ENCODE data around the gene DIRAS1.
A peak's percentile ranks its signal among the peaks of the same experiment; 100 is the strongest.

The DIRAS1 gene

GRCh38 chr19:2723345-2723715 is 2.2 kb upstream of the DIRAS1 start:
- TF ChIP-seq REST (IDR thresholded peaks at IDR 0.05; ENCODE audit: low read depth) (no peak), NFIC (IDR thresholded peaks at IDR 0.05) (no peak), TAF1 (IDR thresholded peaks at IDR 0.05; ENCODE audit: low read depth) (no peak), ZBTB7A (IDR thresholded peaks at IDR 0.05; ENCODE audit: low read depth) (no peak), YY1 (IDR thresholded peaks at IDR 0.05; ENCODE audit: low read depth) (no peak), USF1 (IDR thresholded peaks at IDR 0.05) (no peak), CREB1 (IDR thresholded peaks at IDR 0.05; ENCODE audit: low read depth) (no peak), RAD21 (IDR thresholded peaks at IDR 0.05; ENCODE audit: low read depth) (no peak), TEAD4 (IDR thresholded peaks at IDR 0.05) (no peak), EP300 (IDR thresholded peaks at IDR 0.05; ENCODE audit: borderline replicate concordance) (no peak)

GRCh38 chr19:2722541-2723344 is 1.6 kb upstream of the DIRAS1 start:
- TF ChIP-seq TCF12 (IDR thresholded peaks at IDR 0.05; ENCODE audit: low read depth) (no peak), EGR1 (IDR thresholded peaks at IDR 0.05) (peak; percentile 41; the same call in 1 of the 2 replicates), REST (IDR thresholded peaks at IDR 0.05; ENCODE audit: low read depth) (no peak), TAF1 (IDR thresholded peaks at IDR 0.05; ENCODE audit: low read depth) (no peak), YY1 (IDR thresholded peaks at IDR 0.05; ENCODE audit: low read depth) (no peak), TEAD4 (IDR thresholded peaks at IDR 0.05) (no peak), USF1 (IDR thresholded peaks at IDR 0.05) (no peak), CREB1 (IDR thresholded peaks at IDR 0.05; ENCODE audit: low read depth) (peak; percentile 22; the same call in 1 of the 2 replicates), CEBPB (IDR thresholded peaks at IDR 0.05) (no peak), FOXM1 (IDR thresholded peaks at IDR 0.05; ENCODE audit: borderline replicate concordance, low read depth) (no peak), RAD21 (IDR thresholded peaks at IDR 0.05; ENCODE audit: low read depth) (no peak), MAX (IDR thresholded peaks at IDR 0.05) (peak; percentile 69), ZBTB7A (IDR thresholded peaks at IDR 0.05; ENCODE audit: low read depth) (no peak), EP300 (IDR thresholded peaks at IDR 0.05; ENCODE audit: borderline replicate concordance) (no peak), NFIC (IDR thresholded peaks at IDR 0.05) (no peak)

GRCh38 chr19:2721570-2722540 is 683 bp upstream of the DIRAS1 start:
- no peak for TF ChIP-seq FOXM1 (IDR thresholded peaks at IDR 0.05; ENCODE audit: borderline replicate concordance, low read depth)
- no peak for TF ChIP-seq TEAD4 (IDR thresholded peaks at IDR 0.05)
- no peak for TF ChIP-seq YY1 (IDR thresholded peaks at IDR 0.05; ENCODE audit: low read depth)
- no peak for TF ChIP-seq EGR1 (IDR thresholded peaks at IDR 0.05)
- TF ChIP-seq TAF1 (IDR thresholded peaks at IDR 0.05; ENCODE audit: low read depth) = no peak
- no peak for TF ChIP-seq MAX (IDR thresholded peaks at IDR 0.05)
- TF ChIP-seq EP300 (IDR thresholded peaks at IDR 0.05; ENCODE audit: borderline replicate concordance) = no peak
- no peak for TF ChIP-seq CEBPB (IDR thresholded peaks at IDR 0.05)
- TF ChIP-seq NFIC (IDR thresholded peaks at IDR 0.05) = no peak
- TF ChIP-seq ZBTB7A (IDR thresholded peaks at IDR 0.05; ENCODE audit: low read depth) = no peak
- no peak for TF ChIP-seq TCF12 (IDR thresholded peaks at IDR 0.05; ENCODE audit: low read depth)
- no peak for TF ChIP-seq CREB1 (IDR thresholded peaks at IDR 0.05; ENCODE audit: low read depth)
- no peak for TF ChIP-seq USF1 (IDR thresholded peaks at IDR 0.05)
- no peak for TF ChIP-seq RAD21 (IDR thresholded peaks at IDR 0.05; ENCODE audit: low read depth)
- no peak for TF ChIP-seq REST (IDR thresholded peaks at IDR 0.05; ENCODE audit: low read depth)
